ENCODE results near the gene SMYD4.

DNA sequence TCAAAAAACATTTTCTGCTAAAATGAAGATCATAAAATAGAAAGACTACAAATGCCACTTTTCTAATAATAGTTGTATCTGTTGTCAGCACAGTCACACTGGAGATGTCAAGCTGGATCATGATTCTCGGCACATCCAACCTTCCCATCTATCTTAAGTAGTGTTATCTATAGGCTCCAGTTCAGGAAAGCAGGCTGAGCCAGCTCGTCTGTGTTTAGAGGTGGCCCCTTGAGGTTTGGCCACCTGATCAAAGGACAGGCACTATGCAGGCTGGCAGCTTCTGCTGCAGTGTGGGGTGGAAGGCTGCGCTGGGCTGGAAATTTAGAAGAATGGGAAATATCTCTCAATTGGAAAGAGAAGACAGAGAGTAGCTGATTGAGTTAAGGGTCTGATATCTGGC is 32.4 kb downstream of the SMYD4 start:
- TF ChIP-seq YY1 (IDR thresholded peaks at IDR 0.05; ENCODE audit: insufficient read depth, insufficient read length): no peak
- no peak for TF ChIP-seq SUZ12 (IDR thresholded peaks at IDR 0.05; ENCODE audit: extremely low read depth, insufficient read depth, insufficient read length)
- no peak for TF ChIP-seq ZNF274 (IDR thresholded peaks at IDR 0.05; ENCODE audit: low read depth, low read length)
